ENCODE data around the gene CSNK2A1. TPM values are rescaled to one million over a fixed set of nuclear protein-coding genes. Genes with fewer than 3 reads are reported as not detected.

CSNK2A1 gene
- total and polyA plus RNA-seq, 2 experiments from 2014 or later: 85.1 to 244 TPM

- Histone ChIP-seq H3K4me3 (no peak overlapping the region), H4K20me1 (replicated peaks; ENCODE audit: insufficient read depth) (peaks cover 43% of the 10 kb centered on the region), H3K4me2 (no peak overlapping the region), H2AFZ (no peak overlapping the region), H3K79me2 (replicated peaks; ENCODE audit: insufficient read depth) (no peaks in the 10 kb centered on the region), H3K27ac (ENCODE audit: low read depth) (no peak overlapping the region), H3K9me2 (ENCODE audit: insufficient read depth) (no peaks in the 10 kb centered on the region), H3F3A (replicated peaks; ENCODE audit: low read depth) (peaks cover 18% of the 10 kb centered on the region), H3K27me3 (ENCODE audit: insufficient read depth) (no peaks in the 10 kb centered on the region), H3K36me3 (ENCODE audit: insufficient read depth) (peaks cover 41% of the 10 kb centered on the region), H3K4me1 (ENCODE audit: insufficient read depth) (no peaks in the 10 kb centered on the region)
- 0 out of 3 replicates have a peak, but pooled peaks cover 3% of the 10 kb centered on the region for H3K9me3 Mint-ChIP-seq
- H3K27me3 Mint-ChIP-seq (ENCODE audit: insufficient read depth, low read depth, poor library complexity): peaks cover 13% of the 10 kb centered on the region
- TF ChIP-seq, protein P1, sequence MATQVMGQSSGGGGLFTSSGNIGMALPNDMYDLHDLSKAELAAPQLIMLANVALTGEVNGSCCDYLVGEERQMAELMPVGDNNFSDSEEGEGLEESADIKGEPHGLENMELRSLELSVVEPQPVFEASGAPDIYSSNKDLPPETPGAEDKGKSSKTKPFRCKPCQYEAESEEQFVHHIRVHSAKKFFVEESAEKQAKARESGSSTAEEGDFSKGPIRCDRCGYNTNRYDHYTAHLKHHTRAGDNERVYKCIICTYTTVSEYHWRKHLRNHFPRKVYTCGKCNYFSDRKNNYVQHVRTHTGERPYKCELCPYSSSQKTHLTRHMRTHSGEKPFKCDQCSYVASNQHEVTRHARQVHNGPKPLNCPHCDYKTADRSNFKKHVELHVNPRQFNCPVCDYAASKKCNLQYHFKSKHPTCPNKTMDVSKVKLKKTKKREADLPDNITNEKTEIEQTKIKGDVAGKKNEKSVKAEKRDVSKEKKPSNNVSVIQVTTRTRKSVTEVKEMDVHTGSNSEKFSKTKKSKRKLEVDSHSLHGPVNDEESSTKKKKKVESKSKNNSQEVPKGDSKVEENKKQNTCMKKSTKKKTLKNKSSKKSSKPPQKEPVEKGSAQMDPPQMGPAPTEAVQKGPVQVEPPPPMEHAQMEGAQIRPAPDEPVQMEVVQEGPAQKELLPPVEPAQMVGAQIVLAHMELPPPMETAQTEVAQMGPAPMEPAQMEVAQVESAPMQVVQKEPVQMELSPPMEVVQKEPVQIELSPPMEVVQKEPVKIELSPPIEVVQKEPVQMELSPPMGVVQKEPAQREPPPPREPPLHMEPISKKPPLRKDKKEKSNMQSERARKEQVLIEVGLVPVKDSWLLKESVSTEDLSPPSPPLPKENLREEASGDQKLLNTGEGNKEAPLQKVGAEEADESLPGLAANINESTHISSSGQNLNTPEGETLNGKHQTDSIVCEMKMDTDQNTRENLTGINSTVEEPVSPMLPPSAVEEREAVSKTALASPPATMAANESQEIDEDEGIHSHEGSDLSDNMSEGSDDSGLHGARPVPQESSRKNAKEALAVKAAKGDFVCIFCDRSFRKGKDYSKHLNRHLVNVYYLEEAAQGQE (IDR thresholded peaks at IDR 0.05; ENCODE audit: unreplicated experiment): no peak
- no peak for TF ChIP-seq ZNF462 (CRISPR knock-in tag; IDR thresholded peaks at IDR 0.05)
- no peak for TF ChIP-seq JUNB (IDR thresholded peaks at IDR 0.05; ENCODE audit: unreplicated experiment)
- TF ChIP-seq EZH2 (IDR thresholded peaks at IDR 0.05; ENCODE audit: low read depth, unreplicated experiment): no peak
- no peak for TF ChIP-seq ZNF331 (CRISPR knock-in tag; IDR thresholded peaks at IDR 0.05; ENCODE audit: low read depth)
- TF ChIP-seq EZH2phosphoT487 (IDR thresholded peaks at IDR 0.05; ENCODE audit: unreplicated experiment): no peak
- TF ChIP-seq POLR2AphosphoS5 (IDR thresholded peaks at IDR 0.05; ENCODE audit: low read depth): no peak
- no peak for TF ChIP-seq ZNF114 (CRISPR knock-in tag; IDR thresholded peaks at IDR 0.05)
- no peak for TF ChIP-seq STAT1 (IDR thresholded peaks at IDR 0.05; ENCODE audit: unreplicated experiment)
- no peak for DNase-seq (ENCODE audit: low spot score)
- H3K4me3 Mint-ChIP-seq: no peak overlapping the region
- H3K36me3 Mint-ChIP-seq (ENCODE audit: low read depth): peaks cover 63% of the 10 kb centered on the region
- no peak overlapping the region for H3K27ac Mint-ChIP-seq
- no peak for ATAC-seq
- H3K4me1 Mint-ChIP-seq: no peaks in the 10 kb centered on the region
These were observed 64.1 kb downstream of the CSNK2A1 start for GRCh38 chr20:479487-479886.
